MCF 10A (cell line): ENCODE measurements around the gene PPP6R3. TPM values are rescaled to one million over a fixed set of nuclear protein-coding genes. Genes with fewer than 3 reads are reported as not detected.
A peak's percentile ranks its signal among the peaks of the same experiment; 100 is the strongest.

Source experiments
- BruUV-seq: library from RNA; stranded (reverse); fragments of 400-500 nt; replicated peaks from 2 replicates; lab custom pipeline; 2021; lab: Mats Ljungman, UMichigan
- CTCF ChIA-PET: fragments of 300-600 bp; sonication (Branson Sonifier 250); formaldehyde crosslinking; extraction: SDS; loops from one replicate; lab custom pipeline; 2021; ENCODE audit warnings: antibody characterized with exemption, inconsistent platforms; lab: Yijun Ruan, JAX
- POLR2A ChIA-PET: fragments of 300-600, 350-650 bp; sonication (Branson Sonifier 250); formaldehyde crosslinking; extraction: SDS; loops from one replicate; lab custom pipeline; 2020; ENCODE audit warnings: antibody characterized with exemption, inconsistent platforms; lab: Yijun Ruan, JAX
- DNase-seq: peaks from one replicate; pipeline ENCODE4 v3.0.0-alpha.2; 2018; ENCODE audit not compliant: unreplicated experiment
- H3K27ac Mint-ChIP-seq: one replicate; pipeline ENCODE4 v1.8.0; 2022; ENCODE audit warnings: mild to moderate bottlenecking, low read depth, mixed read lengths; ENCODE audit not compliant: unreplicated experiment
- H3K27me3 Mint-ChIP-seq: one replicate; pipeline ENCODE4 v1.8.0; 2022; ENCODE audit warnings: mixed read lengths; ENCODE audit not compliant: insufficient read depth, unreplicated experiment
- H3K36me3 Mint-ChIP-seq: one replicate; pipeline ENCODE4 v1.8.0; 2022; ENCODE audit warnings: mild to moderate bottlenecking, moderate library complexity, mixed read lengths; ENCODE audit not compliant: insufficient read depth, unreplicated experiment
- H3K4me1 Mint-ChIP-seq: one replicate; pipeline ENCODE4 v1.8.0; 2022; ENCODE audit warnings: mixed read lengths; ENCODE audit not compliant: insufficient read depth, unreplicated experiment
- H3K4me3 Mint-ChIP-seq: one replicate; pipeline ENCODE4 v1.8.0; 2022; ENCODE audit warnings: mild to moderate bottlenecking, moderate library complexity, mixed read lengths; ENCODE audit not compliant: unreplicated experiment
- H3K9me3 Mint-ChIP-seq: one replicate; pipeline ENCODE4 v1.8.0; 2022; ENCODE audit warnings: mixed read lengths; ENCODE audit not compliant: unreplicated experiment
- CTCF ChIP-seq: fragments of 200-600 bp; IDR thresholded peaks from one replicate; pipeline ENCODE4 v1.8.0; 2022; ENCODE audit warnings: antibody characterized with exemption, mild to moderate bottlenecking; ENCODE audit not compliant: unreplicated experiment
- intact Hi-C: fragments of 100-400 bp; cut with micrococcal nuclease; formaldehyde crosslinking; loops from 2 replicates; pipeline ENCODE4 v1.14.1; 2022
- total RNA-seq: library from RNA; stranded (reverse); gene quantifications from 2 replicates; pipeline ENCODE4 v1.2.3, GENCODE V29; 2022

The PPP6R3 gene
- total RNA-seq, 1 experiment from 2014 or later = 95.7 TPM

GRCh38 chr11:68436162-68436888, 24.2 kb upstream of the PPP6R3 start:
- intact Hi-C loops = no loop called here
- H3K4me1 Mint-ChIP-seq = peaks cover 5% of the 10 kb centered on the region
- no peak for TF ChIP-seq CTCF
- peaks cover 26% of the 10 kb centered on the region for H3K36me3 Mint-ChIP-seq
- no peaks in the 10 kb centered on the region for H3K27me3 Mint-ChIP-seq
- H3K4me3 Mint-ChIP-seq = no peak overlapping the region
- ChIA-PET CTCF (interaction anchor here (1.7 kb wide), 1 partner anchor 10 kb away, joined by 6 read pairs; no protein-coding TSS in a partner anchor), POLR2A (no interaction called here)
- no TSS peak for BruUV-seq
- no peaks in the 10 kb centered on the region for H3K9me3 Mint-ChIP-seq
- H3K27ac Mint-ChIP-seq = no peak overlapping the region
- no peak for DNase-seq

GRCh38 chr11:68436985-68437926, 23.3 kb upstream of the PPP6R3 start:
- H3K4me1 Mint-ChIP-seq = peaks cover 5% of the 10 kb centered on the region
- H3K36me3 Mint-ChIP-seq = peaks cover 26% of the 10 kb centered on the region
- peak; percentile 51 for DNase-seq
- H3K27me3 Mint-ChIP-seq = no peaks in the 10 kb centered on the region
- no peak for TF ChIP-seq CTCF
- no peak overlapping the region for H3K4me3 Mint-ChIP-seq
- ChIA-PET POLR2A (no interaction called here), CTCF (interaction anchor here (0.6 to 1.7 kb wide), 3 partner anchors 10 to 139 kb away, joined by 3 to 6 read pairs (median 4); no protein-coding TSS in a partner anchor)
- peak overlapping the region; percentile 70 for H3K27ac Mint-ChIP-seq
- no peaks in the 10 kb centered on the region for H3K9me3 Mint-ChIP-seq
- intact Hi-C loops = no loop called here
- no TSS peak for BruUV-seq

GRCh38 chr11:68437927-68438657, 22.5 kb upstream of the PPP6R3 start:
- H3K36me3 Mint-ChIP-seq = peaks cover 26% of the 10 kb centered on the region
- ChIA-PET POLR2A (no interaction called here), CTCF (interaction anchor here (0.6 to 1.4 kb wide), 3 partner anchors 21 to 181 kb away, joined by 3 to 4 read pairs (median 3); no protein-coding TSS in a partner anchor)
- intact Hi-C loops = no loop called here
- BruUV-seq = no TSS peak
- no peaks in the 10 kb centered on the region for H3K9me3 Mint-ChIP-seq
- H3K27me3 Mint-ChIP-seq = no peaks in the 10 kb centered on the region
- H3K4me3 Mint-ChIP-seq = no peak overlapping the region
- DNase-seq = no peak
- no peak for TF ChIP-seq CTCF
- H3K4me1 Mint-ChIP-seq = peaks cover 5% of the 10 kb centered on the region
- peak overlapping the region; percentile 70 for H3K27ac Mint-ChIP-seq
